Esophagus squamous epithelium (tissue), 4 donors: ENCODE results near the gene SLAMF9.

ENCODE experiments used
- POLR2A ChIP-seq, 4 donors: fragments of 450-650 bp; IDR thresholded peaks; one replicate each; pipeline ENCODE4 v1.6.1; 2017; ENCODE audit warnings: antibody characterized with exemption in 4 of 4, mild to moderate bottlenecking in 4 of 4, moderate library complexity in 3 of 4
- TF ChIP-seq, protein P1 (sequence below), 6 experiments: fragments of 450-650 bp in 4 of 6; fragments of 200-600 bp in 2 of 6; sonication (generic) in 2 of 6; IDR thresholded peaks; one replicate each; pipeline ENCODE4 v1.5.1; 2016 to 2019; ENCODE audit warnings: antibody characterized with exemption in 6 of 6, mild to moderate bottlenecking in 4 of 6, moderate library complexity in 4 of 6

DNA sequence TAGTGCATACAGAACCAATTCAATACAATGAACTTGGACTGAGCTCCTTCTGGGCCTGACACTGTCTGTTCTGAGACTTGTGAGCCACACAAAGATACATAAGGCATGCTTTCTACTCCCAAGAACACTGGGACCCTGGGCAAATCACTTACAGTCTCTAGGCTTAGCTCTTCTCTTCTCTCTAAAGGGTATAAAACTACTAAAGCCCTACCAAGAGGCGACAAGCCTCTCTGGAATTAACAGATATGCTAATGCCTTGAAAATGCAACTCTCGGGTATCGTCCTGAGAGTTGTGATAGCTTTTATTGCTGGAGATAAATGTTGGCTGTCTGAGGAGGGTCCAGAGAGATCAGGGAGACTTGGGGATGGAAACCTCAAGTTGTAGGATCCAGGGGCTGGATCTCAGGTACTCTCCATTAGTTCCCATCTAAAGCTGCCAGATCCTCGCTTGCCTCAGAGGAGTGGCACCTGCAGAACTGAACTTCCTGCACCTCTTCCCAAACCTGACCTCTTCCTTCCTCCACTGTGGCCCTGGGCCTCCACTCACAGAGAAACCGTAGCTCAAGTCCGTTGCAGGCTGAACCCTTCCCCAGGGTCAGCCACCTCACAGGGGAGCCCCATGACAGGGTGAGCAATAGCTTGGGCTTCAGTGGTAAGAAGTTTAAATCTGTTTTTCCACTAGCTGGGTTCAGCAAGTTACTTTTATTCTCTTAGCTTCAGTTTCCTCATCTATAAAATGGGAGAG is 42.5 kb downstream of the SLAMF9 start:
- TF ChIP-seq, protein P1, sequence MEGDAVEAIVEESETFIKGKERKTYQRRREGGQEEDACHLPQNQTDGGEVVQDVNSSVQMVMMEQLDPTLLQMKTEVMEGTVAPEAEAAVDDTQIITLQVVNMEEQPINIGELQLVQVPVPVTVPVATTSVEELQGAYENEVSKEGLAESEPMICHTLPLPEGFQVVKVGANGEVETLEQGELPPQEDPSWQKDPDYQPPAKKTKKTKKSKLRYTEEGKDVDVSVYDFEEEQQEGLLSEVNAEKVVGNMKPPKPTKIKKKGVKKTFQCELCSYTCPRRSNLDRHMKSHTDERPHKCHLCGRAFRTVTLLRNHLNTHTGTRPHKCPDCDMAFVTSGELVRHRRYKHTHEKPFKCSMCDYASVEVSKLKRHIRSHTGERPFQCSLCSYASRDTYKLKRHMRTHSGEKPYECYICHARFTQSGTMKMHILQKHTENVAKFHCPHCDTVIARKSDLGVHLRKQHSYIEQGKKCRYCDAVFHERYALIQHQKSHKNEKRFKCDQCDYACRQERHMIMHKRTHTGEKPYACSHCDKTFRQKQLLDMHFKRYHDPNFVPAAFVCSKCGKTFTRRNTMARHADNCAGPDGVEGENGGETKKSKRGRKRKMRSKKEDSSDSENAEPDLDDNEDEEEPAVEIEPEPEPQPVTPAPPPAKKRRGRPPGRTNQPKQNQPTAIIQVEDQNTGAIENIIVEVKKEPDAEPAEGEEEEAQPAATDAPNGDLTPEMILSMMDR (IDR thresholded peaks at IDR 0.05) = no peak
- TF ChIP-seq POLR2A (IDR thresholded peaks at IDR 0.05) = no peak
